Heart right ventricle (tissue), 16 donors: ENCODE results near the gene APCDD1. TPM values are rescaled to one million over a fixed set of nuclear protein-coding genes. Genes with fewer than 3 reads are reported as not detected.
"Not testable (repeated sequence)": the region's sequence is repeated elsewhere in the genome, so short reads cannot be mapped to it uniquely, and the experiment has no call there.

Experiments
- ATAC-seq, 8 donors: fragments of 200-7000 bp; cut with Tn5 transposase; one replicate each; pipeline ENCODE4 v1.9.1; 2020; ENCODE audit warnings: mild to moderate bottlenecking in 8 of 8, moderate library complexity in 8 of 8, moderate number of reproducible peaks in 1 of 8
- DNase-seq, 2 donors: peaks; one replicate each; pipeline ENCODE4 v3.0.0-alpha.2; 2020
- H3K27ac ChIP-seq, 10 donors: fragments of 200-600 bp; sonication (generic) in 2 of 10; one replicate each; pipeline versions ENCODE4 v1.5.0 to v1.8.0; 2020 to 2022; ENCODE audit warnings: mild to moderate bottlenecking in 3 of 10
- H3K27me3 ChIP-seq, 7 donors: fragments of 200-600 bp; one replicate each; pipeline ENCODE4 v1.8.0; 2021 to 2022; ENCODE audit warnings: mild to moderate bottlenecking in 2 of 7
- H3K36me3 ChIP-seq, 9 donors: fragments of 200-600 bp; sonication (generic) in 1 of 9; one replicate each; pipeline versions ENCODE4 v1.5.0 to v1.8.0; 2020 to 2022; ENCODE audit warnings: mild to moderate bottlenecking in 2 of 9
- H3K4me1 ChIP-seq, 9 donors: fragments of 200-600 bp; sonication (generic) in 1 of 9; one replicate each; pipeline versions ENCODE4 v1.5.0 to v1.8.0; 2020 to 2022; ENCODE audit warnings: mild to moderate bottlenecking in 4 of 9
- H3K4me3 ChIP-seq, 10 donors: fragments of 200-600 bp; sonication (generic) in 2 of 10; one replicate each; pipeline versions ENCODE4 v1.5.0 to v1.8.0; 2020 to 2022; ENCODE audit warnings: mild to moderate bottlenecking in 7 of 10, moderate library complexity in 2 of 10
- H3K9me3 ChIP-seq, 11 donors: fragments of 200-600 bp in 10 of 11; sonication (generic) in 2 of 11; one replicate each; pipeline versions ENCODE4 v1.5.0 to v1.8.0; 2013 to 2022; ENCODE audit warnings: mild to moderate bottlenecking in 2 of 11, control low read depth in 1 of 11, moderate library complexity in 1 of 11
- WGBS, 2 donors: extraction: QIAGEN DNeasy Blood & Tissue Kit; methylation state at CpG; one replicate each; pipeline ENCODE4 v1.1.7; 2013; ENCODE audit warnings: inconsistent platforms in 1 of 2; 5-methylcytosine and 5-hydroxymethylcytosine counted together
- intact Hi-C, 10 donors: fragments of 100-400 bp; cut with DNase I; formaldehyde crosslinking; loops; one replicate each; pipeline versions ENCODE4 v1.11.1 to v1.14.2; 2022
- polyA plus RNA-seq, 2 donors: library from polyadenylated mRNA; stranded (reverse); fragments of 200-250 nt; gene quantifications; one replicate each; pipeline ENCODE4 v1.2.3, GENCODE V29; 2013
- total RNA-seq, 10 donors: library from RNA; stranded (reverse); fragmentation: NEBNext Ultra II Directional in 3 of 10; extraction: Animal tissue kit (Norgen Biotek cat#: 25700) in 3 of 10; gene quantifications; one replicate each; pipeline versions ENCODE4 v1.2.1 to v1.2.4, GENCODE V29; 2021 to 2023
- TF ChIP-seq, protein P1 (sequence below), 9 donors: fragments of 200-600 bp; sonication (generic) in 2 of 9; IDR thresholded peaks; one replicate each; pipeline versions ENCODE4 v1.5.0 to v1.8.0; 2021 to 2022; ENCODE audit warnings: antibody characterized with exemption in 9 of 9, mild to moderate bottlenecking in 5 of 9, moderate library complexity in 1 of 9
- donor health status: Arrhythmogenic right ventricular cardiomyopathy.
- donor health status: ischemic (EF 13 %, LVEDD 7.1; RV severe dilation, severe dysfunction).
- donor health status: healthy with polysubstance abuse.
- donor health status: DM: no; HTN: yes; CAD: no.
- donor health status: DM: no; HTN: no; CAD: no.
- donor health status: ischemic (EF 25% LVEDD 6.9; RV normal size, moderate dysfunction).
- donor health status: ischemic (EF 25% LVEDD 5.7; RV mildly dilated, moderate dysfunction).
- donor health status: healthy.
- donor health status: DM: yes; HTN: yes; CAD: no.
- donor health status: Ischemic cardiomyopathy.
- donor health status: ischemic (EF 35%, LVEDD 5.7; RV mildly dilated, moderate dysfunction).
- donor health status: nonischemic (EF 11% LVEDD 7.7; RV severe dilation, severe dysfunction).
- donor health status: DM: yes; HTN: yes; CAD: no.
- donor health status: PGD.
- donor health status: ischemic (EF 29% LVEDD 5.4; RV normal size, mild dysfunction).
- donor health status: nonischemic (EF 23%, LVEDD 6.1; RV moderate dilation, normal function).

APCDD1 gene
- total and polyA plus RNA-seq, 12 donors = 10.2 to 40.4 (median 18.3) TPM

GRCh38 chr18:10533111-10533510, 78.7 kb downstream of the APCDD1 start:
- peaks cover 0 to 49% (median 0%) of the 10 kb centered on the region in 9 donors for H3K36me3 ChIP-seq
- peaks cover 3 to 45% (median 35%) of the 10 kb centered on the region in 9 donors for H3K4me1 ChIP-seq
- no peak overlapping the region for H3K4me3 ChIP-seq
- no peak overlapping the region for H3K27ac ChIP-seq
- H3K9me3 ChIP-seq = no peaks in the 10 kb centered on the region
- 94 to 97% methylated on average over 2 of the region's 2 CpGs for WGBS, 2 donors
- intact Hi-C loops = no loop called here
- H3K27me3 ChIP-seq = no peaks in the 10 kb centered on the region
- ATAC-seq (no peak), DNase-seq (no peak)
- TF ChIP-seq, protein P1, sequence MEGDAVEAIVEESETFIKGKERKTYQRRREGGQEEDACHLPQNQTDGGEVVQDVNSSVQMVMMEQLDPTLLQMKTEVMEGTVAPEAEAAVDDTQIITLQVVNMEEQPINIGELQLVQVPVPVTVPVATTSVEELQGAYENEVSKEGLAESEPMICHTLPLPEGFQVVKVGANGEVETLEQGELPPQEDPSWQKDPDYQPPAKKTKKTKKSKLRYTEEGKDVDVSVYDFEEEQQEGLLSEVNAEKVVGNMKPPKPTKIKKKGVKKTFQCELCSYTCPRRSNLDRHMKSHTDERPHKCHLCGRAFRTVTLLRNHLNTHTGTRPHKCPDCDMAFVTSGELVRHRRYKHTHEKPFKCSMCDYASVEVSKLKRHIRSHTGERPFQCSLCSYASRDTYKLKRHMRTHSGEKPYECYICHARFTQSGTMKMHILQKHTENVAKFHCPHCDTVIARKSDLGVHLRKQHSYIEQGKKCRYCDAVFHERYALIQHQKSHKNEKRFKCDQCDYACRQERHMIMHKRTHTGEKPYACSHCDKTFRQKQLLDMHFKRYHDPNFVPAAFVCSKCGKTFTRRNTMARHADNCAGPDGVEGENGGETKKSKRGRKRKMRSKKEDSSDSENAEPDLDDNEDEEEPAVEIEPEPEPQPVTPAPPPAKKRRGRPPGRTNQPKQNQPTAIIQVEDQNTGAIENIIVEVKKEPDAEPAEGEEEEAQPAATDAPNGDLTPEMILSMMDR (IDR thresholded peaks at IDR 0.05) = no peak

DNA sequence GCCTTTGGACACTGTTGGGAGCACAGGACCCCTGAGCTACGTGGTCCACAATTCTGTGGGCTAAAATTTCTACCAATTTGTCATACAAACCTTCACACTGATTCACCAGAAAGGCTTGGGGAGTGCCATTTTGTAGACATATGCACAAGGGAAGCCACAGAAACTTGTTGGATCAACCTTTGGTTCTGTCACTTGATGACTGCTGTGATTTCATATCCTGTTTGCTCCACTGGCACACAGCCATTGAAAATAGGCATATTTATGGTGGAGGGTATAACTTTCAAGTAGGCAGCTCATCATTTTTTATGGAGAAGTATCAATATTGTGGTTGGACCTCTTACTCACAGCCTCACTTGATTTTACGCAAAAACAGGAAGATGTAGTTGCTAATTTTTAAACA, 81.8 kb downstream of the APCDD1 start:
- ATAC-seq (no peak), DNase-seq (no peak)
- intact Hi-C loops = no loop called here
- WGBS, 2 donors = 91 to 94% methylated on average over 2 of the region's 2 CpGs
- TF ChIP-seq, protein P1 (IDR thresholded peaks at IDR 0.05) = no peak
- Histone ChIP-seq H3K27me3 (no peaks in the 10 kb centered on the region), H3K4me1 (peaks cover 0 to 14% (median 8%) of the 10 kb centered on the region in 9 donors), H3K27ac (peak overlapping the region in 1 of 10 donors; percentile 3), H3K36me3 (peaks cover 0 to 75% (median 10%) of the 10 kb centered on the region in 9 donors), H3K9me3 (no peaks in the 10 kb centered on the region), H3K4me3 (no peak overlapping the region)

GRCh38 chr18:10537765-10538164, 83.3 kb downstream of the APCDD1 start:
- no peak overlapping the region for H3K27ac ChIP-seq
- intact Hi-C loops = no loop called here
- no peak for DNase-seq
- no peak for ATAC-seq
- WGBS, 2 donors = 83 to 84% methylated on average over 2 of the region's 2 CpGs
- no peak overlapping the region for H3K4me3 ChIP-seq
- no peaks in the 10 kb centered on the region for H3K9me3 ChIP-seq
- no peaks in the 10 kb centered on the region for H3K27me3 ChIP-seq
- TF ChIP-seq, protein P1 (IDR thresholded peaks at IDR 0.05) = no peak
- peaks cover 0 to 82% (median 17%) of the 10 kb centered on the region in 9 donors for H3K36me3 ChIP-seq
- H3K4me1 ChIP-seq = peaks cover 0 to 10% (median under 1%) of the 10 kb centered on the region in 9 donors

- H3K27ac ChIP-seq, H3K27me3 ChIP-seq, H3K4me3 ChIP-seq, H3K9me3 ChIP-seq, intact Hi-C loops, DNase-seq, ATAC-seq: not testable (repeated sequence)
- WGBS, 2 donors = 97 to 98% methylated on average over 5 of the region's 5 CpGs
- Histone ChIP-seq H3K36me3 (peaks cover 0 to 86% (median 17%) of the 10 kb centered on the region in 9 donors), H3K4me1 (peaks cover 0 to 17% (median 6%) of the 10 kb centered on the region in 9 donors)
These were observed 84.7 kb downstream of the APCDD1 start for GRCh38 chr18:10539124-10539523.

Other genes starting within 250 kb of the APCDD1 start
- gene NAPG, start 71.4 kb downstream of the APCDD1 start, total RNA-seq = 10 to 100 TPM; 30.5 to 49.9 (median 37.6) TPM
- 10 to 100 TPM; 14.3 to 14.4 TPM for gene NAPG, start 71.4 kb downstream of the APCDD1 start, polyA plus RNA-seq